HL-60/S4 treated with retinoic acid at 250 ng/mL for 4 days and 3 days (cell line): Measurements from ENCODE around the gene TM9SF1.

ENCODE experiments used
- in situ Hi-C: fragments of 300-500 bp; cut with MboI; formaldehyde crosslinking; loops from 2 replicates; pipeline ENCODE4 v1.7.0; 2022; ENCODE audit warnings: low sequenced_read_pairs

Gene TM9SF1

DNA sequence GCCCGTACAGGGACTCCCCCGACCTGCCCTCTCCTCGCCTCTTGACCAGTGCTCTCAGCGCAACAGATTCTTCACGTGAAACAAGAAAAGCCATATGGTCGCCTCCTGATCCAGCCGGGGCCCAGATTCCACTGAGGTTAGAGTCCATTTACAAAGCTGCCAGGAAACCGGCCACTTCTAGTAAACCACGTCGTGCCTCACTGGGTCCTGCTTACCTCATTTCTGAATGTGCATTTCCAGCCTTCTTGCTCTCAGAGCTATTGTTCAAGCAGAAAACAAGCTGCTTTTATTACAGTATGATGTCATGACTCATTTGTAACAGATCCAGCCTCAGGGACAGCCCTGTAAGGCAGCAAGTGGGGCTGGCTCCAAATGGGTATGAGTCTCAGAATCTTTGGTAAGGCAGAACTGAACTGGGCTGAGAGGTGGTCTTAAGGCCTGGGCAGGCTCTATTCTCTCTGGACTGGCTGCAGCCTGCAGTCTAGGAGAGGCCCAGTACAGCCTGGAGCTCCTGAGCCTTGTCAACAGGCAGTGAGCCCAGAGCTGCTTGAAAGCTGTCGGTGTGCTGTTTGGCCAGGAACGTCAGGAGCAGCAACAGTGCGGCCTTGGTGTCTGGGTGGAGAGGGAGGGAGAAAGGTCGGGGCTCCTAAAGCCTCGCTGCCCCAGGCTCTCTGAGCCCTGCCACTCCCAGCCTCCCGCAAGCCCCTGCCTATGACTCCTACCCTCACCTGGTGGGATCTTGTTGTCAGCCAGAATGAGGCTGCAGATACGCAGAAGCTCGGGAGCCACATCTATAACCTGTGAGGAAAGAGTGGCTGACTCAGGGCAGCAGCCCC is 15.1 kb downstream of the TM9SF1 start:
- in situ Hi-C loops = no loop called here

DNA sequence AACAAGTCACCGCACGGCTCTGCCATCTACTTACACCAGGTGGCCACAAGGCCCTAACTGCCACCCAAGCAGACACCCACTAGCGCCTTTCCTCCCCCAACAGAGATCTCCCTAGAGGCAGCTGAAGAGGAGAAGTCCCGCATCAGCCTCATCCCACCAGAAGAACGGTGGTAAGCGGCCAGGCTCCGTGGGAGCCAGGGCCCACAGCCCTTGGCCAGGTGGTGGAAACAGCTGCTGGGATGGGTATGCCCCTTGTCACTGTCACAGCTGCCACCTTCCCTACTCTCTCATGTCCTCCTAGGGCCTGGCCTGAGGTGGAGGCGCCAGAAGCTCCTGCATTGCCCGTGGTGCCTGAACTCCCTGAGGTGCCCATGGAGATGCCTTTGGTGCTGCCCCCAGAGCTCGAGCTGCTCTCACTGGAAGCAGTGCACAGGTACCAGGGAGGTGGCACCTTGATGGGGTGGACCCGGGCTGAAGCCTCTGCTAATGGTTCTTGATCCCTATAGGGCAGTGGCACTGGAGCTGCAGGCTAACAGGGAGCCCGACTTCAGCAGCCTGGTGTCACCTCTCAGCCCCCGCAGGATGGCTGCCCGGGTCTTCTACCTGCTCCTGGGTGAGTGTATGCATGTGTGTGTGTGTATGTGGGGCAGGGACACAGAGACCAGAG is 15.8 kb downstream of the TM9SF1 start:
- in situ Hi-C loops = no loop called here

DNA sequence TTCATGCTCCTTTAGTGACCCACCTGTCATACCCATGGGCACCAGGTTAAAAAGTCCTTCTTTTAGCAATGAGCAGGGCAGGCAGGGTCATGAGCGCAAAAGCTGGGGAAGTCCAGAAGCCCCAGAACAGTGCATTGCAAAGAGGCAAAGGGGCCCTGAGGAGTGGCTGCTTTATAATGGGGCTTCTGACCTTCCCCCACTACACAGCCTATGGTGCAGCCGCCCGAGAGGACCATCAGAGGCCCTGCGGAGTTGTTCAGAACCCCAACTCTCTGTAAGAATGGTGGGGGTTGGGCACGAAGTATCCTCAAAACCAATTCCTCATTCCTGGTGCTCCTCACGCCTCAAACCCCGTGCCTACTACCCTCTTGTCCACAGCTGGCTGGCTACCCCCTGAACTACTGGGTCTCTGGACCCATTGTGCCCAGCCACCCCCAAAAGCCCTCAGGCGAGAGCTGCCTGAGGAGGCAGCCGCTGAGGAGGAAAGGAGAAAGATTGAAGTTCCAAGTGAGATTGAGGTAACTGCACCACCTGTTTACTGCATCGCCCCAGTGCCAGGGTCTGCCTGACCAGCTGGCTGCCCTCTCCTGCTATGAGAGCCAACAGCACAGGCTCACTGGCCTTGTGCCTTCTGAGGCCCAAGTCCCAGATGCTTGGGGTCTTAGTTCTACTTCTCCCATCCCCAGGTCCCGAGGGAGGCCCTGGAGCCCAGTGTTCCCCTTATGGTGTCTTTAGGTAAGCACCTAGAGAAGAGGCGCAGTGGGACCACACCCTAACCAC is 16.7 kb downstream of the TM9SF1 start:
- in situ Hi-C loops = no loop called here

DNA sequence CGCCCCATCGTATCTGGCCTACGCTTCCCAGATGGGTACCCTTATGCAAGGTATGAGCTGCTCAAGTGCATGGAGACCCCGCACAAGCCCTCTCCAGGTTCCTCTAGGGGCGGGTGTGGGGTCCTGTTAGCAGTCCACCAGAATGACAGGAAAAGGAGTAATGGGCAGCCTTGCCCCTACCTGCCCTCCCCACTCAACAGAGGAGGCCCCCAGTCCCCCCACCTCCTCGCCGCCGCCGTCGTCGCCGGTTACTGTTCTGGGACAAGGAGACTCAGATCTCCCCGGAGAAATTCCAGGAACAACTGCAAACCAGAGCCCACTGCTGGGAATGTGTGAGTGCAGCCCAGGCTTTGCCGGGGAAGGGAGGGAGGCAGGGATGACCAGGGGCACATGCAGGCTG is 17.4 kb downstream of the TM9SF1 start:
- in situ Hi-C loops = no loop called here

DNA sequence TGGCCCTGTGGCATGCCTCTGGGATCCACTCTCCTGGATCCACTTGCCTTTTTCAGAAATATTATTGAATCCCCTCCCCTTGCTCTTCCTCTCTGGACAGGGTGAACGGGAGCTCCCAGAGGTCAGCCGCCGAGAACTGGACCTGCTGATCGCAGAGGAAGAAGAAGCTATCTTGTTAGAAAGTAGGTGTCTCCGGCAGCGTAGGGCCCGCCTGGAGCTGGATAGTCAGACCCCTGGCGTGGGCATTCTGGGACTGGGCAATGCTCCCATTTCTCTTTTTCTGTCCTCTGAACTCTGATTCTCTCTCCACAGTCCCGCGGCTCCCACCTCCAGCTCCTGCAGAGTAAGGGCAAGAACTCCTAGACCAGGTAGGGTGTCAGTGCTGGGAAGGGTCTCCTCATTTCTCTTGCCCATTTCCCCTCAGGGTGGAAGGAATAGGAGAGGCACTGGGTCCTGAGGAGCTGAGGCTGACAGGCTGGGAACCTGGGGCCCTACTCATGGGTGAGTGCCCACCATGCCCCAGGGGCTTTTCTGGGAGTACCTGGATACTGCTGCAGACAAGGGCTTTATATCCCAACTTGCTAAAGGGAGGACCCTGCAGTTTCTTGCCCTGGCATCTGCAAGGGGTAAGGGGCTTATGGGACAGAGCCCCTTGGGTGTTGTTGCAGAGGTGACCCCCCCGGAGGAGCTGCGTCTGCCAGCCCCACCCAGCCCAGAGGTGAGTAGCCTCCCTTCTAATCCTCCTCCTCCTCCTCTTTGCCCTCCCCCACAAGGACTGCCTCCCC is 18.0 kb downstream of the TM9SF1 start:
- in situ Hi-C loops = no loop called here

DNA sequence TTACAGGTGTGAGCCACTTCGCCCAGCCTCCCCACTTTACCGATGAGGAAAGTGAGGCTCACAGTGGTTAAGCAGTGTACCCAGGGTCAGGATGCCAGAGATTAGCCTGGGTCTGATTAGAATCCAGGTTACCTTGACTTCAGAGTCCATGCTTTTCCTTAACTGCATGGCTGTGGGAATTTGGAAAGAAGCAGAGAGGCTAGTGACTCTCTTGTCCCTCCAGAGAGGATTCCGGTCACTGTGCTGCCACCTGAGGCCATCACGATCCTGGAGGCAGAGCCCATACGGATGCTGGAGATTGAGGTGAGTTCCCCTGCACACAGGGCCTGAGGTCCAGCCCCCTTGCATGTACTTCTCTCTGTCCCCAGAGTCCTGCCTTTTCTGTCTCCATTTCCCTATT is 18.6 kb downstream of the TM9SF1 start:
- in situ Hi-C loops = no loop called here

DNA sequence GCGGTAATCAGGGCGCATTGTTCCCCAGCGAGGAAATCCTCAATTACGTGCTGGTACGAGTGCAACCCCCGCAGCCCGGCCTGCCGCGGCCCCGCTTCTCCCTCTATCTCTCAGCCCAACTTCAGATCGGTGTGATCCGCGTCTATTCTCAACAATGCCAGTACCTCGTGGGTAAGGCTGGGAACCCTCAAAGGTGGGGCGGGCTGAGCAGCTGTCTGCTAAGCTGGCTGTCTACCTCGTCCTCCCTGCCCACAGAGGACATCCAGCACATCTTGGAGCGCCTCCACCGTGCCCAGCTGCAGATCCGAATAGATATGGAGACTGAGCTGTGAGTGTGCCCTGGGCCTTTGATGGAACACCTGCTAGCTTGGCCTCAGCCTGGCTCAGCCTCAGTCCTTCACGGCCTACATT is 22.4 kb downstream of the TM9SF1 start:
- in situ Hi-C loops = no loop called here

DNA sequence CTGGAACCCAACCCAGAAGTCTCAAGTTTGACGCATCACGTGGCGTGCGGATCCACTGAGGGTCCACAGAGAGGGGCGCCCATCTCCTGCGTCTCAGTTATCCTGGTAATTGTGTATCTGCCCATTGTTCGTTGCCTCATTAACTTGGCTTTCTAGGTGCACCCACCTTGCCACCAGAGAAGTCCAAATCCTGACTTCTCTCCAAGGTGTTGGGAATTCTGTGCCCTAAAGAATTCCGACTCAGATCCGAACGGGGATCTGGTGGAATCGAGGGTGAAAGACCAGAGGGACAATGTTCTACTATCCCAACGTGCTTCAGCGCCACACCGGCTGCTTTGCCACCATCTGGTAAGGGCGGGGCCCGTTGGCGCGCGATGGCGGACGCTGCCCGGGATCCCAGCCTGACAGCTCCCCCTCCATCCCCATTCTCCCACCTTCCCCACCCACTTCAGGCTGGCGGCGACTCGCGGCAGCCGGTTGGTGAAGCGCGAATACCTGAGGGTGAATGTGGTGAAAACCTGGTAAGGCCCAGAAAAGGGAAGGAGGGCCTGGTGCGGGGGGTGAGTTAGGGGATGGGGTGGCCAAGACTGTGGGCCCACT is 22.9 kb downstream of the TM9SF1 start:
- in situ Hi-C loops = no loop called here

DNA sequence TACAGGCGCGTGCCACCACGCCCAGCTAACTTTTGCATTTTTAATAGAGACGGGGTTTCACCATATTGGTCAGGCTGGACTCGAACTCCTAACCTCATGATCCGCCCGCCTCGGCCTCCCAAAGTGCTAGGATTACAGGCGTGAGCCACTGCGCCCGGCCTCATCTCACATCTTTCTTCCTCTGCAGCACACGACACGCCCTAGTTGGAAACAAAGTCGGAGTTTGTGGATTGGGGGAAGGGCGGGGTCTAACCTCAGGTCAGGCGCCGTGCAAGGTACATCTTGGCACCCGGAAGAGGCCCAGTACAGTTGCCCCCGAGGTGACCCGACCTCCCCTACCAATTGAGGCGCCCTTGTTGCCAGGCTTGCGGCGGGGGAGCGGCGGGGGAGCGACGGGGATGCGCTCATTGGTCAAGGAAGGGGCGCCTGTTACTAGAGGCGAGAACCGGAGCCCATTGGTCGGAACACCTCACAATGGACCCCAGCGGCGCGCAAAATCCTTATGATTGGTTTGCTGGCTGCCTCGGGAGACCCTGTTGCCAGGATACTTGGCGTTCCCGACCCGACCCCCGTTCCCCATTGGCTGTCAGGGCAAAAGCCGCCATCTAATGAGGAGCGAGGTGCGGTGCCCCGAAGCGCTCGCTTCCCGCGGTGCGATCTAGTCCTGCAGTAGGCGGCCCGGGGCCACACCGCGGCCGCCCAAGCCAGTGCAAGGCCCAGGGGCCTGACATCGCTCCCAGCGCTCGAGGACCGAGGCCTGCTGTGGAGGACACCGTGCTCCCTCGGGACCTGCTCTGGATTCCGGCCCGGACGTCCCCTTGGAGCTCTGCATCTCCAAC is 23.6 kb downstream of the TM9SF1 start, which contains the start of gene REC8:
Gene REC8, plus strand, starts transcription at position 659 of the 839 bp plus-strand sequence. CDS start 473 bp downstream, outside the sequence.
- in situ Hi-C loops = no loop called here

DNA sequence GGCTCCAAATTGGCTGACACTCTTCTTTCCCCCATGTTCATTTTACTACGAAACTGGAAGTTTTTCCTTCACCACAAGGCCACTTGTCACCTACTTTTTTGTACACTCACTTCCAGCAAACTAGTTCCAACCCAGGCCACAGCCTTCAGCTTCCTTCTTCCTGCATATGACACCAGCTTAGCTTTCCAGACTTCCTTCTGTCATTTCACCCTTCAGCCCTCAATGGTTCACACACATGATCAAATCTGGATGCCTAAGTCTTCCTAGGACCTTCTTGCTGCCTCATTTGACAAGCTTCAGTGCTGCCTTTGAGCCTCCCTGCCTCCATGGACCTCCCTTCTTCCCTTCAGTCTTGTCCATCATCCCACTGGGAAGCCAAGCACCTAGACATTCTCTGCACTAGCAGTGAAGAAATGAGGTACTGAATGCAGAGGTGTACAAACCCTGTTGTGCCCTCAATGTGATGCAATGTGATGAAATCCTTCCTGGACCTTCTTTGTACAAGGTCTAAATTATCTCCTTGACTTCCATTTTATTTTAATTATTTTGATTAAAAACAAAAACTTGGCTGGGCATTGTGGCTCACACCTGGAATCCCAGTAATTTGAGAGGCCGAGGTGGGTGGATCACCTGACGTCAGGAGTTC is 27.6 kb downstream of the TM9SF1 start:
- in situ Hi-C loops = no loop called here

DNA sequence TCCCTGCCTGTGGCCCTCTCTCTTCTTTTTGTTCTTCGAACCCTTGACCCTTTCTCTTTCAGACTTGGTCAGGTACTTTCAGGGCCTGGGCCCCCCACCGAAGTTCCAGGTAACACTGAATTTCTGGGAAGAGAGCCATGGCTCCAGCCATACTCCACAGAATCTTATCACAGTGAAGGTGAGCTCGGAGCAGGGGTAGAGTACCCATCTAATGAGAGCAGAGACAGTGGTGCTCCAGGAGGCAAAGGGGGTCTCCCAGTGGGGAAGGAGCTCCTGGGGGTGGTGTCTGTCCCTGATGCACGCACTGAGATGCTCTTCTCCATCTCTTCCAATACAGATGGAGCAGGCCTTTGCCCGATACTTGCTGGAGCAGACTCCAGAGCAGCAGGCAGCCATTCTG is 29.5 kb downstream of the TM9SF1 start:
- in situ Hi-C loops = no loop called here

DNA sequence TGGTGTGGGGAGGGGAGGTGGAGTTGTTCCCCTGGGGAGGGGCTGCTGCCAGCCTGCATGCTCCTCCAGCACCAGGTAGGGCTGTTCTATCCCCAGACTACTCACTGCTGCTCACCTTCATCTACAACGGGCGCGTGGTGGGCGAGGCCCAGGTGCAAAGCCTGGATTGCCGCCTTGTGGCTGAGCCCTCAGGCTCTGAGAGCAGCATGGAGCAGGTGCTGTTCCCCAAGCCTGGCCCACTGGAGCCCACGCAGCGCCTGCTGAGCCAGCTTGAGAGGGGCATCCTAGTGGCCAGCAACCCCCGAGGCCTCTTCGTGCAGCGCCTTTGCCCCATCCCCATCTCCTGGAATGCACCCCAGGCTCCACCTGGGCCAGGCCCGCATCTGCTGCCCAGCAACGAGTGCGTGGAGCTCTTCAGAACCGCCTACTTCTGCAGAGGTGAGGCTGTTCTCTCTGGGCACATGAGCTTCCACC is 30.7 kb downstream of the TM9SF1 start:
- in situ Hi-C loops = no loop called here

DNA sequence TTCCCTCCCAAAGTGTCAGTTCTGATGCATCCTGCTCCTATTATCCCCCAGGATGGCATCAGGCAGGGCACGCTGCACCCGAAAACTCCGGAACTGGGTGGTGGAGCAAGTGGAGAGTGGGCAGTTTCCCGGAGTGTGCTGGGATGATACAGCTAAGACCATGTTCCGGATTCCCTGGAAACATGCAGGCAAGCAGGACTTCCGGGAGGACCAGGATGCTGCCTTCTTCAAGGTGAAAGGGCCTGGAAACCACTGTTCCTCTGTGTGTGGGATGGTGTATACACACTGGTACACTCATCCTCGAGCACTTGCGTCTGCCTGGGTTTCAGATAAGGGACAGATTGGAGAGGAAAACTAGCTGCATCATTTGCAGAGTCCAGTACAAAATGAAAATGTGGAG is 33.1 kb downstream of the TM9SF1 start:
- in situ Hi-C loops = no loop called here

DNA sequence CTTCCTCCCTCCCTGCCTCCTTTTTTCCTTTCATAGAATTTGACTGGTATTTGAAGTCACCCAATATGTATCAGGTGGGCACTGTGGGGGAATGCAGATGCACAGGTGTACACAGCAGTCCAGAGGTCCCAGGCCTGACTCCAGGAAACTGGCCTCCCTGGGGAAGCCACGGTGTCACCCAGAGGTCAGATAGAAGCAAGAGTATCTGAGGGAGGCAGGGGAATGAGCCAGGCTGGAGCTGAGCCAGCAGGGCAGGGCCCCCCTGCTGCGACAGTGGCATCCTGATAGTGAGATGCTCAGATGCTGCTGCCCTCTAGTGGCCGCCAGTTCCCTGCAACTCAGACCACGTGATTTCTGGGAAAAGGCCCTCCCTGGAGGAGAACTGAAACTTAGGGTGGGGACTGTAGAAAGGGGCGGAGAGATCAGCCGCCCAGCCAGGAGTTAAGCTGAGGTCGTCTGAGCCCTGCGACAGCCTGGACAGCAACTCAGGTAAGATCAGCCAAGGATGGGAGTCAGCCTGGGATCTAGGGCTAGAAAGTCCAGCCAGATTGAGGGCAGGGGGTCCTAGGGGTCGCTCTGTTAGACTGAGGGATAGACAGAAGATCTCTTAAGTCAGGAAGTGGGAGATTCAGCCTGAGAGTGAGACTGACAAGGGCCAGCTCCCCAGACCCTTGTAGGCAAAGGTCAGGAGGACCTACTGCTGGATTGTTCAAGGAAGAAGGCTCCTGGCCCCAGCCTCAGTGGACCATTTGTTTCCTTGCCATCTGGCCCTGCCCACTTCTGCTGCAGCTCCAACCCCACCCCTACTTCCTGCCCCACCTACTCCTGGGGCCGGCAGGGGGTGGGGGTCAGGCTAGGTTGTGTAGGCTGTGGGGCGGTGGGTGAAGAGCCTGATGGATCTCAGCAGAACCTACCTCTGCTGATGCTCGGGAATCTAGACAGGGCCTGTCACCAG is 34.1 kb downstream of the TM9SF1 start, which contains the start of gene IRF9:
Gene IRF9, plus strand, starts transcription at position 416 of the 955 bp plus-strand sequence. CDS start 880 bp downstream, outside the sequence.
- in situ Hi-C loops = no loop called here

DNA sequence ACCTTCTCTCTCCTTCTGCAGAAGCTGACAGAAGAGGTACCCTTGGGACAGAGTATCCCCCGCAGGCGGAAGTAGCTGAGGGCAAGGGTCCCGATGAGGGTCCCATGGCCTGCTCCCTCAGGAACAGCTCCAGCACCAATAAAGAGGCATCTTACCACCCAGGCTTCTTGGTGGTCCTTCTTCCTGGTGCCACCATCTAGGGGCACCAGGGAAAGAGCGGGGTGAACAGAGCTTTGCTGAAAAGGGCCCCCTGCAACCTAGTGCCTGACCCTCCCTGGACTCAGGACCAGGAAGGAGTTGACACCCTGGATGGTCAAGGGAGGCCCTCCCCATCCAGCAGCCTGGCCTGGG is 34.8 kb downstream of the TM9SF1 start:
- in situ Hi-C loops = no loop called here

DNA sequence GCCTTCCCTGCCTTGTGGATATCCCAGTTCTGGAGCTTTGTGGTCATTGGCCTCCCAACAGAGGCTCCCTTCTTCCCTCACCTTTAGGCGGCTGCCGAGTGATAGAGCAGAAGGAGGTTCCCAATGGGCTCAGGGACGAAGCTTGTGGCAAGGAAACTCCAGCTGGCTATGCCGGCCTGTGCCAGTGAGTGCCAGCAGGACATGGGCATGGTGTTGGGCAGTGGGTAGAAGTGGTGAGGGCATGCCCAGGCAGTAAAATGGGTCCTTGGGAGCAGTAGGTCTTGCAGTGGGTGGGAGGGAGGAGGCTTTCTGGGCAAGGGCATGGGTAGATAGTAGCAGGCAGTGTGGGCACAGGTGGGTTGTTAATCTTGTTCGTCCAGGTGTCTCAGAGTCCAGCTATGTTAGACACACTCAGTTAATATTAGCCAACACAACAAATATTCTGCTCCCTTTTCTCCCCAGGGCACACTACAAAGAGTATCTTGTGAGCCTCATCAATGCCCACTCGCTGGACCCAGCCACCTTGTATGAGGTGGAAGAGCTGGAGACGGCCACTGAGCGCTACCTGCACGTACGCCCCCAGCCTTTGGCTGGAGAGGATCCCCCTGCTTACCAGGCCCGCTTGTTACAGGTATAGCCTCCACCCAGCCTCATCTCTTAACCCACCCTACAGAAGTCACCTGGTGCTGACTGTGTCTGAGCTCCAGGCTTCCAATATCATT is 35.3 kb downstream of the TM9SF1 start:
- in situ Hi-C loops = no loop called here

DNA sequence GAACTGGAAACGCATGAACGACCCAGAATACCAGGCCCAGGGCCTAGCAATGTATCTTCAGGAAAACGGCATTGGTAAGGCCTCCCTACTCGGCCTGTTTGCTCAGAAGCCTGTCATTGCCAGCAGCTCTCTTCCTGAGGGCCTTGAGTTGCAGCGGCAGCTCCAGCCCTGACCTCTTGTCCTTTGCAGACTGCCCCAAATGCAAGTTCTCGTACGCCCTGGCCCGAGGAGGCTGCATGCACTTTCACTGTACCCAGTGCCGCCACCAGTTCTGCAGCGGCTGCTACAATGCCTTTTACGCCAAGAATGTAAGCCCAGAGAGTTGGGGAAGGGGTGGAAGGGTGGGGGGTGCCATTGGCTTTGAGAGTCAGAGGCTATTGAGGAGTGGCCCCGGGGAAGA is 37.9 kb downstream of the TM9SF1 start:
- in situ Hi-C loops = no loop called here
